Psoas muscle (tissue), 8 donors: Measurements from ENCODE around the gene RTEL1. TPM values are rescaled to one million over a fixed set of nuclear protein-coding genes. Genes with fewer than 3 reads are reported as not detected.
"Not testable (repeated sequence)": the region's sequence is repeated elsewhere in the genome, so short reads cannot be mapped to it uniquely, and the experiment has no call there.

Experiments used
- ATAC-seq, 4 donors: fragments of 200-7000 bp; cut with Tn5 transposase; one replicate each; pipeline ENCODE4 v1.9.1; 2020; ENCODE audit warnings: moderate library complexity in 3 of 4, mild to moderate bottlenecking in 2 of 4
- DNase-seq, 2 donors: peaks; one replicate each; pipeline ENCODE4 v3.0.0-alpha.2; 2020
- H3K27ac ChIP-seq: fragments of 200-600 bp; one replicate; pipeline ENCODE4 v1.8.0; 2022
- H3K27me3 ChIP-seq, 3 donors: fragments of 200-600 bp in 1 of 3; one replicate each; pipeline versions ENCODE4 v1.6.1 to v1.8.0; 2013 to 2022; ENCODE audit warnings: low read length in 2 of 3, mild to moderate bottlenecking in 2 of 3, moderate library complexity in 1 of 3; ENCODE audit not compliant: insufficient read depth in 3 of 3
- H3K36me3 ChIP-seq, 2 donors: fragments of 200-600 bp in 1 of 2; one replicate each; pipeline versions ENCODE4 v1.6.1 to v1.8.0; 2013 to 2022; ENCODE audit warnings: low read depth in 1 of 2, mild to moderate bottlenecking in 1 of 2, moderate library complexity in 1 of 2; ENCODE audit not compliant: insufficient read depth in 1 of 2
- H3K4me1 ChIP-seq: fragments of 200-600 bp; one replicate; pipeline ENCODE4 v1.8.0; 2022
- H3K4me3 ChIP-seq: fragments of 200-600 bp; one replicate; pipeline ENCODE4 v1.8.0; 2022; ENCODE audit warnings: mild to moderate bottlenecking
- H3K9me3 ChIP-seq: fragments of 200-600 bp; one replicate; pipeline ENCODE4 v1.8.0; 2022
- CTCF ChIP-seq: fragments of 200-600 bp; IDR thresholded peaks from one replicate; pipeline ENCODE4 v1.8.0; 2022; ENCODE audit warnings: antibody characterized with exemption
- WGBS, 3 donors: extraction: QIAGEN DNeasy Blood & Tissue Kit; methylation state at CpG; one replicate each; pipeline versions ENCODE4 v1.1.6 to v1.1.7; 2013; 5-methylcytosine and 5-hydroxymethylcytosine counted together
- intact Hi-C, 2 donors: fragments of 100-400 bp; cut with DNase I; formaldehyde crosslinking; loops; one replicate each; pipeline versions ENCODE4 v1.11.0 to v1.14.2; 2022
- polyA plus RNA-seq, 3 donors: library from polyadenylated mRNA; stranded (reverse); fragments of 200-250 nt; gene quantifications; one replicate each; pipeline ENCODE4 v1.2.3, GENCODE V29; 2013
- total RNA-seq, 4 donors: library from RNA; stranded (reverse); fragmentation: NEBNext Ultra II Directional in 2 of 4; extraction: Animal tissue kit (Norgen Biotek cat#: 25700) in 2 of 4; gene quantifications; one replicate each; pipeline versions ENCODE4 v1.2.1 to v1.2.4, GENCODE V29; 2021 to 2023
- donor health status: healthy with polysubstance abuse.
- donor health status: DM: no; HTN: no; CAD: no; lungs with moderate emphysema.
- donor health status: Bipolar disorder and iron deficiency.
- donor health status: healthy.
- donor health status: DM: yes; HTN: yes; CAD: no.
- donor health status: DM: no; HTN: no; CAD: no.
- donor health status: DM: no; HTN: no; CAD: no.
- donor health status: DM: yes; HTN: yes; CAD: no.

Gene RTEL1
- total and polyA plus RNA-seq, 7 donors, result 5.2 to 17.5 (median 9.2) TPM

GRCh38 chr20:63668351-63668750 lies 10.2 kb downstream of the RTEL1 start:
- TF ChIP-seq CTCF, result no peak
- 93 to 94% (median 93%) methylated on average over 11 of the region's 11 CpGs for WGBS, 3 donors
- Histone ChIP-seq H3K27me3 (no peaks in the 10 kb centered on the region), H3K36me3 (peaks cover 4 to 62% of the 10 kb centered on the region in 2 donors), H3K27ac (no peak overlapping the region), H3K9me3 (no peaks in the 10 kb centered on the region), H3K4me3 (no peak overlapping the region), H3K4me1 (no peaks in the 10 kb centered on the region)
- DNase-seq, result no peak
- ATAC-seq, result no peak
- intact Hi-C loops, result no loop called here

- DNase-seq, H3K27me3 ChIP-seq, ATAC-seq, H3K9me3 ChIP-seq, intact Hi-C loops, H3K4me3 ChIP-seq, H3K27ac ChIP-seq, H3K4me1 ChIP-seq: not testable (repeated sequence)
- H3K36me3 ChIP-seq, result peaks cover 6 to 66% of the 10 kb centered on the region in 2 donors
- WGBS, 3 donors, result 94 to 95% (median 94%) methylated on average over 12 of the region's 12 CpGs
Observed at GRCh38 chr20:63671695-63672094, 13.6 kb downstream of the RTEL1 start.

- Histone ChIP-seq H3K4me1 (no peaks in the 10 kb centered on the region), H3K9me3 (no peaks in the 10 kb centered on the region), H3K36me3 (peaks cover 3 to 65% of the 10 kb centered on the region in 2 donors), H3K27me3 (no peaks in the 10 kb centered on the region), H3K4me3 (no peak overlapping the region), H3K27ac (no peak overlapping the region)
- ATAC-seq (no peak), DNase-seq (no peak)
- no peak for TF ChIP-seq CTCF
- intact Hi-C loops, result no loop called here
- WGBS, 3 donors, result 87 to 95% (median 91%) methylated on average over 9 to 10 of the region's 10 CpGs
Observed at GRCh38 chr20:63672666-63673065, 14.6 kb downstream of the RTEL1 start.

- no peak for DNase-seq
- Histone ChIP-seq H3K27ac (no peak overlapping the region), H3K27me3 (no peaks in the 10 kb centered on the region), H3K4me1 (no peaks in the 10 kb centered on the region), H3K9me3 (no peaks in the 10 kb centered on the region), H3K36me3 (peaks cover 3 to 62% of the 10 kb centered on the region in 2 donors), H3K4me3 (no peak overlapping the region)
- intact Hi-C loops, result no loop called here
- 90 to 98% (median 97%) methylated on average over 11 to 14 of the region's 14 CpGs for WGBS, 3 donors
- ATAC-seq, result no peak
- TF ChIP-seq CTCF, result no peak
Observed at GRCh38 chr20:63673951-63674350, 15.8 kb downstream of the RTEL1 start.

GRCh38 chr20:63675681-63676368 lies 17.7 kb downstream of the RTEL1 start:
- intact Hi-C loops, result no loop called here
- peaks cover 3 to 76% of the 10 kb centered on the region in 2 donors for H3K36me3 ChIP-seq
- ATAC-seq, result no peak
- WGBS, 3 donors, result 93 to 94% (median 93%) methylated on average over 20 of the region's 20 CpGs
- no peak for DNase-seq
- H3K4me3 ChIP-seq, result no peak overlapping the region
- no peaks in the 10 kb centered on the region for H3K9me3 ChIP-seq
- H3K27me3 ChIP-seq, result no peaks in the 10 kb centered on the region
- no peak overlapping the region for H3K27ac ChIP-seq
- no peaks in the 10 kb centered on the region for H3K4me1 ChIP-seq
- TF ChIP-seq CTCF, result no peak
